Activated CD8-positive, alpha-beta memory T cell treated with anti-CD3 and anti-CD28 coated beads, Interleukin-2, amount 50 U/mL, for 24 hours (primary cell): Measurements from ENCODE around the gene CABS1.

Experiments used
- DNase-seq: peaks from one replicate; pipeline ENCODE4 v3.0.0-alpha.2; 2020; ENCODE audit errors: extremely low read depth

The CABS1 gene

DNA sequence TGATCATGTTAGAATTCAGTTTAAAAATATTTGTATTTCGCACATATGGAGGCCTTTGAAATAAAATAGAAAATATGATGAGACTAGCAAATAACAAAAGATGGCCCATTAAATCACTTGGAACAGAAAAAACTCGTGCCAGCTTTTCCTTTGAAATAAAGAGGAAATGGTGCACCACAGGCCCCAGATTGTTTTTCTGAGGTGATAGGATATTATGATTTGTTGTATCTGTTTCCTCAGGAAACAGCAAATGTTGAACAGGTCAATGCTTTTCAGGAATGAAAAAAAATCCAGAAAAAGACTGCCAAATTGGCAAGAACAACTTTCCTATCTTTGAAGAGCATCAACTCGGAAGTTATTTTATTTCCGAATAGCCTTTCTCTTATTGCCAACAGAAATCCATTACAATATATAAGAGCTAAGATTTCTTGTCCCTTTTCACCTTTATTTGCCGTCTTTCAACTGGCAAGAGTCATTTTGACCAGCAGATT is 48.0 kb downstream of the CABS1 start, which contains the start of gene SMR3B:
TSS of gene SMR3B (plus strand) at position 441 of the 491 bp plus-strand sequence. CDS start 1,380 bp downstream, outside the sequence.
- no peak for DNase-seq
